GM18519 (cell line): ENCODE data around the gene KCNAB1.
A peak's percentile ranks its signal among the peaks of the same experiment; 100 is the strongest.

Experiments
- ATAC-seq: cut with Tn5 transposase; IDR thresholded peaks from one replicate; pipeline ENCODE4 v1.9.1; 2021; ENCODE audit warnings: mild to moderate bottlenecking, moderate library complexity; ENCODE audit not compliant: unreplicated experiment, low FRiP score

The KCNAB1 gene

DNA sequence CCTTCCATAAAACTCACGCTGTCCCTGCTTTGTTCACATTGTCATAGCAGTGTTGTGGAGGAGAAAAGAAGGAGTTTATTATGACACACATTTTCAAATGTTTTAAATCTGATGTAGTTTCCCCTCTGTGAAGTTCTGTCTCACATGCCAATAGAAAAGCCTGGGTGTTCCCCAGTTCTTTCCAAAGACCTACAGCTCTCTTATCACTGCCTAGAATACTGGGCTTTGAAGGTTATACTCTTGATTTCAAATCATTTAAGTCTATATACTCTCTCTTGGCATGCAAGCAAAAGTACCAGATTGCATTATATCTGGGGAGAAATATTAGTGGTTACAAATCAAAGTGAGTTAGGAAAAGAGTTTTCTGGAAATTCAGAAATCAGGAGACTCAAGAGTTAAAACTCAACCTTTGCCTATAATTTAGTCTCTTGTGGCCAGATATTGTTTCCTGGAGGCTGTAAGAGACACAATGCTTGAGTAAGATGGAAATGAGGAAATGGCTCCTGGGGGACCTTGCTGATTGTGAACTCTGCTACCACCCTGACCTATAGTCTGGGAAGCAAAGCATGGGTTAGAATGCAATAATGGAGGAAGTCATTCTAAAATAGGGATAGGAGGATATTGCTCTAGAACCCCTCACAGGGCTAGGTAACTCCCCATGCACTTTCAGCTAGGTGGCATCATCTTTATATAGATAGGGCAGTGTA, 182.8 kb downstream of the KCNAB1 start:
- ATAC-seq, result no peak

DNA sequence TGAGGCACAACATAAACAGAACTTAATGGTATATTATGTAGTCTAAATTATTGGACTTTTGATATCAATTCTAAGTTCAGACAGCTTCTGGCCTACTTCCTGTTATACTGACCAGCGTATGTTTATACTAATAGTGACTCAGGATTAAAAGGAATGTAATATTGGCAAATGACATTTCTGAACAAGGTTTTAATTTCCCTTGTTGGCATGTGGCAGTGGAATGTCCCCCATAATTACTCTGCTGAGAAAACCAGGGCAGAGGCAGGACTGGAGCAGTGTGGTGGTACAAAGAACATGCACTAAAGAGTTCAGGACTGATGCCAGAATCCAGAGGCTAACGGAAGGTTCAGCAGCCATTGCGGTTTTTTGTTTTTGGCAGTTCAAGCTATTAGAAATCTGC, 184.0 kb downstream of the KCNAB1 start:
- no peak for ATAC-seq

DNA sequence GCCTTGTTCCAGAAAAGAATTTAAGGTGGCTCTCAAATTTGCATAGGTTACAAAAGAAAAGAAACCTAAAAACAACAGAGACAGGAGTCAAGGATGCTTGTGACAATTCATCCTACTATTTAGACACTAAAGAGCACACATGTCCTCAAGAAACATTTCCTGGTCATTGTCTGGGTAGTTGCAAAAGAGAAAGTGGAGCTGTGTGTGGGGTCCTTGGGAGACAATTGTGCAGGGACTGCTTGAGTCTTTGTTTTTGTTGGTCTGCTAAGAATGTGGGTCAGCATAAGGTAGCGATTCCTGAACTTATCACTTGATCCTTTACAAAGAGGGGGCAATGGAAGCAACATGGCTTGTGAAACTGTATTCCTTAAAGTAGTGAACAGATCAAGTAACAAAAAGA, 185.3 kb downstream of the KCNAB1 start:
- ATAC-seq, result no peak

DNA sequence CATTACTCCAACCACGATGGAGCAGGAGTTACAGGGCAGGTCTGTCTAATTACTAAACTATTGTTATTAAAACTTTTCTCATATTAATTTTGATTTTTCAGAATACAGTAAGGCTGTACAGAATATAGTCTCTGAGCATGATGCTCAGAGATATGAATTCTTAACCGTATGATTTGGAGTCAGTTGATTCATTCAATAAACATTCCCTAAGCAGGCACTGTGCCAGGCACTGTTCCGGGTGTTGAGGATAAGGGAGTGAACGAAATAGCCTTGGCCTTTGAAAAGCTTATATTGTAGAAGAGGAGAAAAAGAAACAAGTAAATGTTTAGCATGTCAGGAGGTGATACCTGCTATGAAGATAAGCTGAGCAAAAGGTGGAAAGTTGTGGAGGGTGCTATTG, 187.3 kb downstream of the KCNAB1 start:
- no peak for ATAC-seq

DNA sequence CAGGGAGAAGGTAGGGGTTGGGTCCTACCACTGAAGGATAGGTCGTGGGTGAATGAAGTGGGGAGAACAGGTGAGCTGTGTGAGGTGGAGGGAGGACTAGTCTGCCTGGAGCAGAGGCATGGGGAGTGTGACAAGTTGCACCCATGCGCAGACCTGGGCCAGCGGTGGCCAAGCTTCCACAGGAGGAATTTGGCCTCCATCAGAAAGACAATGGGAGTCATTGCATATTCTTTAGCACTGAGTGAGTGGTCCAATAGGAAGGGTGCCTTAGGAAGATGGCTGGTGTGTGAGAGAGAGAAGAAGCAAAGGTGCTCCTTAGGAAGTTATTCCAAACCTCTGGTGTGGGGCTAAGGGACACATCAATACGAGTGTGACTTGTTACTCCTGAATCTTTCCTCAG, 191.1 kb downstream of the KCNAB1 start:
- ATAC-seq, result no peak

DNA sequence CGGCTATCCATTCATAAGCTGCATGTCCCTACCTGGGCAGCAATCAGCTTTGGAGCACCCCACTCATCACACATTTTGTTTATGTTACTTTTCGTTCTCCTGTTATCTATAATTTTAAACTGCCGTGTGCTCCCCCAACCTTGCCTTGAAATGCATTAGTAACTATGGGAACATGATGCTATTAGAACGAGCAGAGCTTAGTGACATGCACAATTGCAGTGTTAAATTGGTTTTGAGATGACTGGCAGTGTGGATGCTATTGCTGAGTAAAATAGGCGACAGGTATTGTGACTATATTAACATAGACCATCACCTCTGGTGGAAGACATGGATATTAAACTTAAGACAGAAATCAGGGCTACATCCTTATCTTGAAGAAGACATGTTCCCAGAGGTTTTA, 191.6 kb downstream of the KCNAB1 start:
- no peak for ATAC-seq

DNA sequence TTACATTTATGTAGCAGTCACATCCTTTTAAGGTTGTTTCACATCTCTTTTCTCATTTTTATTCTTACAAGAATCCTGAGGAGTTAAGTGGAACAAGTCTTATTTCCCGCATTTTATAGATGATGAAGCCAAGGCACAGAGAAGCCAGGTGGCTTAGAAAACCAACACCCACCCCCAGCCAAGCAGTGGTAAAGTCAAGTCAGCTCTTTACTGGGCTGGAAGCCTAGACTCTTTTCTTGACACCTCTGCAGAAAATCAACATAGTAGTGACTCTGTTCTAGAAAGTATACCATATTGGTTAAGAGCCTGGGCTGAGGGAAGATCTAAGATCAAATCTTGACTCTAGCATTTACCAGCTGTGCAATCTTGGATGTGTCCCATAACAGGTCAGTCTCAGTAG, 195.7 kb downstream of the KCNAB1 start:
- no peak for ATAC-seq

DNA sequence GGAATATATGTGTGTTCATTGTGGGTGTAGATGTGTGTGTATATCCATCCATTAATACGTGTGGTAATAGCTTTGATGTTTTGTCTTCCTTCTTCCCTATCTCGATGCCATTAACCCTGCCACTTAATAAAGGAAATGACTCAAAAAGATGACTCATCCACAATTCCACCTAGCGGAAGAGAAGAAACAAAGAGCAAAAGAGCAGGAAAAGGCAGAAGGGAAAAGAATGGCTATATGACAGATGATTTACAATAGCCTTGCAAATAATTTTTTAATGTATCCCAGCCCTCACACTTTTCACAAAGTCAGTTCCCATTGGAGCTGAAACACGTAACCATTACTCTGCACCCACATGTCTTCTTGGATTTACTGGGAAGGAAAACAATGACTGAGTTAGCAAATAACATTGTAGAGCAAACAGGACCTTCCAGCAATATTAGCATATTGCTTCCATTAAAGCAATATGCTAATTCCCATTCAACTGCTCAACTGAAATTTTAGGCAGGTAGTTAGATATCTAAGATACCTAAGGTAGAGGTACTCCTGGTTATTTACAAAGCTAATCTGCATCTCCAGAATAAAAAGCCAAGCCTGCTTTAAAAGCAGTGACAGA, 197.2 kb downstream of the KCNAB1 start:
- ATAC-seq, result no peak

DNA sequence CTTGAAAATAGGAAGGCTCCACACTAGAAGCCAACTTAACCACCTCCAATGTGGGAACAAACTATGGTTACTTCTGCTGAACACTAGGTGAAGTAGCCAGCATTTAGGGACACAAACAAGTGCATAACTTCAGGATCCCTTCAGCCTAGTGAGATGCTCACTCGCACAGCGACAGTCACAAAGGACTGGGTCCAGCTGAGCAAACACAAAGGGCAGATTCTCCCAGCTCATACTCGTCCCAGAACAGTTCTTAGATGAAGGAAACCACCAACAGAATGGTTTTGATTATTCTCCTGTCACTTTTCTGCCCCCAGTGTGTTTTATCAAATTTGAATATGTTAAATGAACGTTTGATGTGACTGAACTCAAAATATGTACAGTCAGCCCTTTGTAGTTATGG, 201.6 kb downstream of the KCNAB1 start:
- ATAC-seq, result no peak

DNA sequence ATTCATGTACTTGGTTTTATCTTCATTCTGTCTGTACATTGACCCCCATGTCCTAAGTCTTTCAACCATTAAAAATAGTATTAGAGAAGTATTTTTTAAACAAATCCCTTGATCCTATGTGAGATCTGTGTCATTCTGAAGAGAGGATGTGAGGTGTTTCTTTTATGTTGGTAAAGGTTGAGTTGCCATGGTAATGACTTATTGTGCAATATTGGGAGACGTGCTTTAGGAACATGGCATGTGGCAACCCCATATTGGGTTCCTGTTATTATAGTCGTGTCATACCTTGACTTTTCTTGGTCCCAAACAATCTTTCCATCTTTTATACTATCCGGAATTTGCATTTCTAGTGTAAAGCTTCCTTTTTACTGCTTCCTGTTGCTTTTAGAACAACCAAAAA, 203.1 kb downstream of the KCNAB1 start:
- no peak for ATAC-seq

DNA sequence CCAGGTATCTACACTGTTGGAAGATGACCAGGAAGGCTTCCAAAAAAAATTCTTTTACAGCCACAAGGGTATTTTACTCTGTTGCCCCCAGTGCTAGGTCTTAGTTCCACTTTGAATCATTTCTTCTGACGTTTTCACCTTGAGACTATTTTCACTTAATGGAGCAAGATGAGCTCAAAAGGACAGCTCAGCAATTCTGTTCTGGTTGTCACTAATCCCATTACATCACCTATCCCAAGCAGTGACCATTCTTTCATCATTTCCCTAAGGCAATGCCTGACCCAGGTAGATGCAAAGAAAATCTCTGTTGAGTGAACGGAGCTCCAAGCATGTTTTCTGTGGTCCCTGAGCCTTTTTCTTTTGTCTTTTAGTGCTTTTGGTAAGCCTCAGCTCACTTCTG, 210.0 kb downstream of the KCNAB1 start:
- ATAC-seq, result no peak

DNA sequence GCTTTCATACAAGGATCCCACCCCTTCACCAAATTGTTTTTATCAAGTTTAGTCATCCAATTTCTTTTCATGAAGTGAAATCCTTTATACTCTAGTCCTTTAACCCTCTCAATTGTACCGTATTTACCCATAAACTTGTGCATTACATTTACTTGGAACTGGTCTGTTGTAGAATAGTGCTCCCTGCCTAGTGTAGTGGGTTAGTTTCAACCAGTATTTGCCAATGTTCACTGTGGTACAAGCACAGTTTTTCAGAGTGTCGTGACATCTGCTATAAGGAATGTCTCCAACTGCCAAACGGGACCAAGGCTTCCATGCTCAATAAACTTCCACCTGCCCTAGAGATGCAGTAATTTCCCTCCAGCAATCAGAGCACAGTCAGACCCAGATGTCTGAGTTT, 211.9 kb downstream of the KCNAB1 start:
- ATAC-seq, result no peak

DNA sequence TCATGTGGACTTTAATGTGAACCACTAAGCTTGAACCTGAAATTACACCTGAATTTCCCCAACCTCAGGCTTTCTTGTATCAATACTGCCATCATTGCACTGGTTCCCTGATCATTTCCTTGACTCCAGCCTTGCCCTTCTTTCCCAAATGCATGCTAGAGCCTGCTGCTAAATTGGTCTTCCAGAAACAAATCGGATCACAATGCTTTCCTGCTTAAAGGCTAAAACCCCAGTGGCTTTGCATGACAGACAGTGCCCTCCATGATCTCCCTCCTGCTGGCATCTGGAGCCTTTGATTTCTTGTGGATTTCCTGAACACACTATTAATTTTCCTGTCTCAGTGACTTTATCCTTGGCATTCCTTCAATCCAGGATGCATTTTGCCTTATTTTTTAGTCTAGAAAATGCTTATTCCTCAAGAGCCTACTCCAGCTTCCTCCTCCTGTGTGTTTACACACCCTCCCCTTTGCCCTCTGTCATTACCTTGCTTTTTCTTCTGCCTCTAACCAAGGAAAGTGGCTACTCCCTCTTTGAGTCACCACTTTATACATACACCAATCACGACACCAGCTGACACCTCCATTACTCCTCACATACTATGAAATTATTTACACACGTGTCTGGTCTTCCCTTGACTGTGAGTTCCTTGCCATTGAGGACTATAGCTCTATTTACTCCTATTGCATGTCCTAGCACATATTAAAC, 214.6 kb downstream of the KCNAB1 start:
- ATAC-seq, result no peak

DNA sequence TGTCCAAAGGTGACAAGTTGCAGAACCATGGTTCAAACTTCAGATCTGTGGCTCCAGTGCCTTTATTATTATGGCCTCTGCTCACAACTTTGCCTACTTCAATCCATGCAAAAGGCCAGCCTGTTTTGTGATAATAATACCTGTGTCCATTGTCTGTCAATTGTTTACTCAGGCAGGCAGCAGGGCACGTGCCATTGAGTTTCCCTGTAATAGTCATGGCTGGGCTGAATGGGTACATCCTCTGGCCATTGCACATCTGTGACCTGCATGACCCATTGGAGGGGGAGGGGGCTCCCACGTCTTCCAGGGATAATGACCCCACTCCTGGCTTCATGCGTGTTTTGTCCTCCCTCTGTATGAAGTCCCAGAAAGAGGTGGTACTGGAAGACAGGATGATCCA, 219.1 kb downstream of the KCNAB1 start:
- no peak for ATAC-seq

DNA sequence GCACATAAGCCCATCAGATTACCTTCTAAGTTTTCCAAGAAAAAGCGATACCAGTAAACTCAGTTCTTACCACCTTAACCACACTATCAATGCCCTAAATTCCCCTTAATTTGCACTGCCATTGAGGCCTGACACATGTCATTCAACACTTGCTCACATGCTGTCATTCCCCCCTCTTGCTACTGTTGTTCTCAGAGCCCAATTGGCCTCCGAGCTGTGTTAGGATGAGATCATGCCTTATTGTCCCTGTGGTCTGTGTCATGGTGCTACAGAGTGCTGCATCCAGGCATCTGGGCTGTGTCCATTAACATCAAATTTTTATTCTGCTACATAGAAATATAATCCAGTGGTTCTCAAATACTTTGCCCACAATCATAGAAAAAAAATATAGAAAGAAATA, 221.0 kb downstream of the KCNAB1 start:
- no peak for ATAC-seq

DNA sequence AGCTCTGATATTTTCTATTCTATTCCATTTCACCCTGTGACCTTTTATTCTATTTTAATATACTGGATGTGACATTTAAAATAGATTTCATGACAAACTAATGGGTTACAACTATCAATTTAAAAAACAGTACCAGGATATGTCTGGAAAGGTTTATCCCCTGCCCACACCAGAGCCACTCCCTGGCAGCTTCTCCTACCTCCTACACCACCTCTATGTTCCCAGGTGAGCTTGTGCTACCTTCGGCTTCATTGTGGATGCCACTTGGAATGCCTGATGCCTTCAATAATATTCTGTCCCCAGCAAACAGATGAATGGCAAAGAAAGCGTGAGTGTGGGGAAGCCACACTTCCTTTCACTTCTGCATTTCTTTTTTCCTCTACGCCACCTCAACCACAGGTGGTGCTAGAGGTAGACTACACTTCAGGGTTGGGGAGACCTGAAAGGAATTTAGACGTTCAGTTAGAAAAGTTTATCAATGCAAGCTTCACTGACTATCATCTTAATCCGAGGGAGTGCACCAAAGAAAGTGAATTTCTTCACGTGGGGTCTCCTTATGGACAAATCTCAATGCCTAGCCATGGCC, 221.5 kb downstream of the KCNAB1 start:
- ATAC-seq, result peak; percentile 97

DNA sequence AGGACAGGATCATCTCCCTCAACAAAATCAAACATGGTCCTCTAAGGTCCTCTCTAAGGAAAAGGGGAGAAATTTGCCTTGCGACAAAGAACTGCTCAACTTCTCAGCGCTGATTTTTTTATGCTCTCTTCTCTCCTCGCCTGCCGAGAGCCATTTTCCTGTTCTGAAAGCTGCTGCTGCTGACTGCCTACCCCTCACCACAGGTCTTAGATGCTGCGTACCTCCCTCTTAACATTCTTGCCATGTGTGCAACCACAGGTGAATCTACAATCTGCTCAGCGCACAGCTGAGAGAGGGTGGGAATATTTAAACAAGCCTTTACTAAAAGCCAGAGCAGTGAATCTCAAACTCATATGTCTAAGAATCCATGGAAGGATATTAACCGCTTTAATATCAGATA, 223.8 kb downstream of the KCNAB1 start:
- no peak for ATAC-seq

DNA sequence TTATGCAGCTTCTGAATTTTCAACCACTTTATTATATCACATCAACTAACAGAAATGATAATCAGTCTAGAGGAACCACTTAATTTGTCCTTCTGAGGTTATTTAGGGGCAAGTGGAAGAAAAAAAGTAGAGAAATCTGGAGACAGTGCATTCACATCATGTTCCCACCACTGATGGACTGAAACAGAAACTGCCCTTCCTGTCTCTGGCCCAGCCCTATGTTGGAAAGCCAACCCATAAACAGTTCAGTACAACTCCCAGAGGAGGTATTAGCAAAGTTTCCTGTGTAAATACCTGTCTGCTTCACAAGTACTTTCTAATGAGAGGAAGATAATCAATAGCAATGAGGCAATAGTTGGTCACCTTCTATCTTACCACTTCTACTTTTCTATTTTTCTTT, 228.7 kb downstream of the KCNAB1 start:
- no peak for ATAC-seq

DNA sequence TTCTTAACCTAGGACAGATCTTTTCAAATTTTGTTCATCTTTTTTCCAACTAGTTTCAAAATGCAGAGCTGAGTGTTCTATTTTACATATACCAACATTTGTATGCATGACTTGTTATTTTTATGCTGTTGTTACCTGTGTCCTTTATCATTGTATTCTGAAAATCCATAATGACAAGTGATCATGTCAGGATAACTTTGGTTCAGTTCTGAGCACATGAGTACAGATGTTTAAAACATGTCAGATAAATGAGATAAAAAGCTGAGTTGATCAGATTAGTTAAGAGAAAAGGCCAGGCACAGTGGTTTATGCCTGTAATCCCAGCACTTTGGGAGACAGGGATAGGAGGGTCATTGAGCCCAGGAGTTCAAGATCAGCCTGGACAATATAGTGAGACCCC, 229.6 kb downstream of the KCNAB1 start:
- ATAC-seq, result no peak

DNA sequence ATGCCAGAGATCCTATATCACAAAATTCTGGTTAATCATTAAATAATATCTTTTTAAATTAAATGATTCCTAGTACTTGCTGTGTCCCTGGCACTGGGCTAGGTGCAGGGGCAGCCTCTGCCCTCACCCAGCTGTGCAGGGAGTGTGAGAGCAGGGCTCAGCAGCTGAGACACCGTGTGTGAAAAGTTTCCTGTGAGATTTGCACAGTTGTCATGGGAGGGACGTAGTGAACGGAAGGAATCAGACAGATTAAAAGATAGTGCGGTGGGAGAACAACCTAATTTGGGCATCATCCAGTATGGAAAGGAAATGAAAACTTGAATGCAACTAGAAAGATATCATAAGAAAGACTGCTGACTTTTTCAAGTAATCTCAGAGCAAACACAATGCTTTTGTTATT, 230.4 kb downstream of the KCNAB1 start:
- no peak for ATAC-seq

DNA sequence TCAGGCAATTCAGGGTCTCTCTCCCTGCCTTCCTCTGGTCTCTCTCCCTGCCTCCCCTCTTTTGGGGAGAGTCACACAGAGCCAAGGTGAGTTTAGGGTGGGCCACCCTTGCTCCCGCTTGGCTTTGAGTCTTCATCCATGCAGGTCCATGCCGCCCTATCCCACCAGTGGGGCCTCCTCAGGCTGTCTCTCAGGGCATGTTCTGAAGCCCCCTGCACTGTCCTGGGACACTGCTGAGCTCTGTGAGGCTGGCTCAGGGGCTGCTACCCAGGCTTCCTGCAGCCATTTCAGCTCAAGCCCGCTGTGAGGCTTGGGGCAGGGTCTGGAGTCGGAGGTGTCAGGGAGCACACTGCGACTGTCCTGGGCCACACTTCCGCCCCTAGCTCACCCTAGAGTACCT, 231.4 kb downstream of the KCNAB1 start:
- no peak for ATAC-seq

DNA sequence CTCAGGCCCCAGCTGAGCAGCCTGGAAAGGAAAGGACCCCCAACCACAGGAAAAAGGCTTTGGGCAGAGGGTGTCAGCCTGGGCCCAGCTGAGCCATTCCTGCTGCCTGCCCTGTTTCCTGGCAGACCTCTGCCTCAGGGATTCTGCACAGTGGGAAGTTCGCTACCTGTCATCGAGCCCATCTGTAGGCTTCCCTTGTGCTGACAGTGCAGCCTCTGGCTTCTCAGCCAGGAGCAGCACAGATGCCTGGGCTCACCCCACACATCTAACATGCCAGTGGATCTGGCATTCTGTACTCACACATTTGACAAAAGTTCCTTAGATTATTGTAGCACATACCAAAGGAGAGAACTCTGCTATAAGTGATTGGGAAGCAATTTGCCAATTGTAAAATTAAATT, 232.3 kb downstream of the KCNAB1 start:
- no peak for ATAC-seq
